Stimulated activated CD8-positive, alpha-beta memory T cell treated with anti-CD3 and anti-CD28 coated beads, Interleukin-12 subunit alpha, Interleukin-12 subunit beta, amount 100 ng/mL, for 24 hours (primary cell): Measurements from ENCODE around the gene DHPS.
"Not testable (repeated sequence)": the region's sequence is repeated elsewhere in the genome, so short reads cannot be mapped to it uniquely, and the experiment has no call there.

Source experiments
- DNase-seq: peaks from one replicate; pipeline ENCODE4 v3.0.0-alpha.2; 2020; ENCODE audit errors: extremely low read depth

Gene DHPS

GRCh38 chr19:12705654-12706331 is 24.1 kb upstream of the DHPS start:
- no peak for DNase-seq

- no peak for DNase-seq
Measured at GRCh38 chr19:12705169-12705568, 23.5 kb upstream of the DHPS start.

GRCh38 chr19:12703046-12703445 is 21.4 kb upstream of the DHPS start:
- DNase-seq: no peak

- DNase-seq: no peak
Measured at GRCh38 chr19:12701596-12702282, 20.1 kb upstream of the DHPS start.

GRCh38 chr19:12698138-12698537 is 16.5 kb upstream of the DHPS start:
- no peak for DNase-seq

- not testable (repeated sequence) for DNase-seq
Measured at GRCh38 chr19:12697425-12697824, 15.7 kb upstream of the DHPS start.

- peak; percentile 92 for DNase-seq
Measured at GRCh38 chr19:12696366-12697335, 15.0 kb upstream of the DHPS start, which contains the start of gene FBXW9. TSS of gene FBXW9 (minus strand) at chr19:12696631. CDS start at chr19:12696581, 50 bp downstream.

GRCh38 chr19:12695997-12696365 is 14.3 kb upstream of the DHPS start:
- no peak for DNase-seq

GRCh38 chr19:12695514-12695913 is 13.8 kb upstream of the DHPS start:
- no peak for DNase-seq

- DNase-seq: no peak
Measured at GRCh38 chr19:12695096-12695495, 13.4 kb upstream of the DHPS start.

GRCh38 chr19:12694641-12695040 is 13.0 kb upstream of the DHPS start:
- DNase-seq: no peak

GRCh38 chr19:12692960-12693359 is 11.3 kb upstream of the DHPS start:
- DNase-seq: no peak

- no peak for DNase-seq
Measured at GRCh38 chr19:12689581-12690216, 8.0 kb upstream of the DHPS start.

- DNase-seq: no peak
Measured at GRCh38 chr19:12689012-12689411, 7.3 kb upstream of the DHPS start.

- no peak for DNase-seq
Measured at GRCh38 chr19:12687496-12688196, 6.0 kb upstream of the DHPS start, which contains the start of gene GNG14. TSS of gene GNG14 (plus strand) at chr19:12687998. CDS start at chr19:12688049, 51 bp downstream.

- no peak for DNase-seq
Measured at GRCh38 chr19:12685831-12686230, 4.2 kb upstream of the DHPS start.

GRCh38 chr19:12680034-12680433 is 1.6 kb downstream of the DHPS start:
- DNase-seq: no peak

- DNase-seq: not testable (repeated sequence)
Measured at GRCh38 chr19:12678039-12678438, 3.6 kb downstream of the DHPS start.

- DNase-seq: no peak
Measured at GRCh38 chr19:12676928-12677327, 4.8 kb downstream of the DHPS start.

- DNase-seq: peak; percentile 70
Measured at GRCh38 chr19:12676384-12676792, 5.3 kb downstream of the DHPS start.

- DNase-seq: no peak
Measured at GRCh38 chr19:12675940-12676339, 5.7 kb downstream of the DHPS start.
